ENCODE results near the gene ADAMTSL5. TPM values are rescaled to one million over a fixed set of nuclear protein-coding genes. Genes with fewer than 3 reads are reported as not detected.

ADAMTSL5 gene
- polyA plus RNA-seq, 1 donor from 2014 or later, result not detected

GRCh38 chr19:1505991-1506881 is 6.6 kb downstream of the ADAMTSL5 start:
- peaks cover 5% of the 10 kb centered on the region for H3K27me3 ChIP-seq (ENCODE audit: insufficient read depth, low read depth, low read length)
- no peaks in the 10 kb centered on the region for H4K20me1 ChIP-seq (ENCODE audit: insufficient read depth)
- no peaks in the 10 kb centered on the region for H3K9me3 ChIP-seq (ENCODE audit: low read length)
- H3K36me3 ChIP-seq (ENCODE audit: insufficient read depth, low read length), result no peaks in the 10 kb centered on the region
- H3K79me2 ChIP-seq (replicated peaks; ENCODE audit: insufficient read depth, low read length), result no peaks in the 10 kb centered on the region
- H3K4me2 ChIP-seq (ENCODE audit: low read length), result no peak overlapping the region
- H3F3A ChIP-seq (ENCODE audit: insufficient read depth, low read length, poor library complexity, severe bottlenecking), result no peaks in the 10 kb centered on the region
- no peak overlapping the region for H2AFZ ChIP-seq (ENCODE audit: low read depth, low read length)
- no peak overlapping the region for H3K9ac ChIP-seq (ENCODE audit: low read length)
- H3K4me3 ChIP-seq (ENCODE audit: low read length), result no peak overlapping the region
- no peak for TF ChIP-seq POLR2AphosphoS5 (IDR thresholded peaks at IDR 0.05)
- no peak for TF ChIP-seq RAD21 (conservative IDR thresholded peaks at IDR 0.05)
- no peak for TF ChIP-seq REST (IDR thresholded peaks at IDR 0.05; ENCODE audit: borderline replicate concordance)
- no peak for TF ChIP-seq EP300 (conservative IDR thresholded peaks at IDR 0.05; ENCODE audit: poor library complexity, severe bottlenecking)
- no peak for TF ChIP-seq TAF1 (IDR thresholded peaks at IDR 0.05; ENCODE audit: low read depth)
- no peak for TF ChIP-seq EZH2 (IDR thresholded peaks at IDR 0.05; ENCODE audit: borderline replicate concordance, insufficient read depth, low read length, poor library complexity, severe bottlenecking)
- no peak for TF ChIP-seq SMC3 (conservative IDR thresholded peaks at IDR 0.05; ENCODE audit: poor library complexity)
- no peak for TF ChIP-seq CTCF (IDR thresholded peaks at IDR 0.05; ENCODE audit: poor library complexity, severe bottlenecking)
- no peak for TF ChIP-seq MXI1 (conservative IDR thresholded peaks at IDR 0.05; ENCODE audit: poor library complexity, severe bottlenecking)
- H3K27ac ChIP-seq (ENCODE audit: low read length), result no peak overlapping the region
- H3K9me2 ChIP-seq (ENCODE audit: insufficient read depth, low read length), result no peaks in the 10 kb centered on the region

GRCh38 chr19:1505012-1505411 is 7.8 kb downstream of the ADAMTSL5 start:
- TF ChIP-seq MXI1 (conservative IDR thresholded peaks at IDR 0.05; ENCODE audit: poor library complexity, severe bottlenecking) (no peak), CTCF (IDR thresholded peaks at IDR 0.05; ENCODE audit: poor library complexity, severe bottlenecking) (no peak), EZH2 (IDR thresholded peaks at IDR 0.05; ENCODE audit: borderline replicate concordance, insufficient read depth, low read length, poor library complexity, severe bottlenecking) (no peak), EP300 (conservative IDR thresholded peaks at IDR 0.05; ENCODE audit: poor library complexity, severe bottlenecking) (no peak), RAD21 (conservative IDR thresholded peaks at IDR 0.05) (no peak), REST (IDR thresholded peaks at IDR 0.05; ENCODE audit: borderline replicate concordance) (no peak), TAF1 (IDR thresholded peaks at IDR 0.05; ENCODE audit: low read depth) (no peak), SMC3 (conservative IDR thresholded peaks at IDR 0.05; ENCODE audit: poor library complexity) (no peak), POLR2AphosphoS5 (IDR thresholded peaks at IDR 0.05) (no peak)
- Histone ChIP-seq H2AFZ (ENCODE audit: low read depth, low read length) (no peak overlapping the region), H3K9me2 (ENCODE audit: insufficient read depth, low read length) (no peaks in the 10 kb centered on the region), H3K4me2 (ENCODE audit: low read length) (no peak overlapping the region), H3F3A (ENCODE audit: insufficient read depth, low read length, poor library complexity, severe bottlenecking) (no peaks in the 10 kb centered on the region), H3K4me3 (ENCODE audit: low read length) (no peak overlapping the region), H3K36me3 (ENCODE audit: insufficient read depth, low read length) (no peaks in the 10 kb centered on the region), H3K79me2 (replicated peaks; ENCODE audit: insufficient read depth, low read length) (no peaks in the 10 kb centered on the region), H3K9ac (ENCODE audit: low read length) (no peak overlapping the region), H4K20me1 (ENCODE audit: insufficient read depth) (no peaks in the 10 kb centered on the region), H3K27ac (ENCODE audit: low read length) (no peak overlapping the region), H3K9me3 (ENCODE audit: low read length) (no peaks in the 10 kb centered on the region), H3K27me3 (ENCODE audit: insufficient read depth, low read depth, low read length) (peaks cover 5% of the 10 kb centered on the region)

Measured in neural cell (in vitro differentiated cells).